ENCODE results near the gene CACNA1H.

Gene CACNA1H

GRCh38 chr16:1141191-1141590, 11.7 kb upstream of the CACNA1H start:
- no peak for FAIRE-seq
- DNase-seq (ENCODE audit: insufficient read length, low spot score): no peak
- TF ChIP-seq, protein P1, sequence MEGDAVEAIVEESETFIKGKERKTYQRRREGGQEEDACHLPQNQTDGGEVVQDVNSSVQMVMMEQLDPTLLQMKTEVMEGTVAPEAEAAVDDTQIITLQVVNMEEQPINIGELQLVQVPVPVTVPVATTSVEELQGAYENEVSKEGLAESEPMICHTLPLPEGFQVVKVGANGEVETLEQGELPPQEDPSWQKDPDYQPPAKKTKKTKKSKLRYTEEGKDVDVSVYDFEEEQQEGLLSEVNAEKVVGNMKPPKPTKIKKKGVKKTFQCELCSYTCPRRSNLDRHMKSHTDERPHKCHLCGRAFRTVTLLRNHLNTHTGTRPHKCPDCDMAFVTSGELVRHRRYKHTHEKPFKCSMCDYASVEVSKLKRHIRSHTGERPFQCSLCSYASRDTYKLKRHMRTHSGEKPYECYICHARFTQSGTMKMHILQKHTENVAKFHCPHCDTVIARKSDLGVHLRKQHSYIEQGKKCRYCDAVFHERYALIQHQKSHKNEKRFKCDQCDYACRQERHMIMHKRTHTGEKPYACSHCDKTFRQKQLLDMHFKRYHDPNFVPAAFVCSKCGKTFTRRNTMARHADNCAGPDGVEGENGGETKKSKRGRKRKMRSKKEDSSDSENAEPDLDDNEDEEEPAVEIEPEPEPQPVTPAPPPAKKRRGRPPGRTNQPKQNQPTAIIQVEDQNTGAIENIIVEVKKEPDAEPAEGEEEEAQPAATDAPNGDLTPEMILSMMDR (IDR thresholded peaks at IDR 0.05; ENCODE audit: insufficient read depth, missing control alignments): no peak

DNA sequence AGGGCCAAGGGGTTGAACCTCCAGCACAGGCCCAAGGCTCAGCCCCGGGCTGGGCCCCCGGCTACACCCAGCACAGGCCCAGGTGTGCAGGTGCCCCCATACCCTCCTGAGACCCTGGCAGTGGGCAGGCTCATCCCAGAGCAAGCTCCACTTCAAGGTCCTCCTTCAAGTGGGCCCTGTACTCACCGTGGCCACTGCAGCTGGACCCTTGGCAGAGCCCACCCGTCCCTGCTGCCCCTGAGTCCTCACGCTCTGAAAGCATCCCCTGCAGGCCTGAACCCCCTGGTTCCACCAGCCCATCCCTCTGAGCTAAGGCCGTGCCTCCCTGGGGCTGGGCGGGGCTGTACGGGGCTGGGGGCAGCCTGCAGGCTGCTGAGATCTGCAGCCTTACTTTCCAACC, 11.2 kb upstream of the CACNA1H start:
- TF ChIP-seq, protein P1 (IDR thresholded peaks at IDR 0.05; ENCODE audit: insufficient read depth, missing control alignments): no peak
- DNase-seq (ENCODE audit: insufficient read length, low spot score): no peak
- no peak for FAIRE-seq

- DNase-seq (ENCODE audit: insufficient read length, low spot score): no peak
- FAIRE-seq: no peak
- TF ChIP-seq, protein P1 (IDR thresholded peaks at IDR 0.05; ENCODE audit: insufficient read depth, missing control alignments): no peak
These were observed 10.0 kb upstream of the CACNA1H start for GRCh38 chr16:1142911-1143310.

- FAIRE-seq: no peak
- DNase-seq (ENCODE audit: insufficient read length, low spot score): no peak
- TF ChIP-seq, protein P1 (IDR thresholded peaks at IDR 0.05; ENCODE audit: insufficient read depth, missing control alignments): no peak
These were observed 9.0 kb upstream of the CACNA1H start for GRCh38 chr16:1143761-1144450.

DNA sequence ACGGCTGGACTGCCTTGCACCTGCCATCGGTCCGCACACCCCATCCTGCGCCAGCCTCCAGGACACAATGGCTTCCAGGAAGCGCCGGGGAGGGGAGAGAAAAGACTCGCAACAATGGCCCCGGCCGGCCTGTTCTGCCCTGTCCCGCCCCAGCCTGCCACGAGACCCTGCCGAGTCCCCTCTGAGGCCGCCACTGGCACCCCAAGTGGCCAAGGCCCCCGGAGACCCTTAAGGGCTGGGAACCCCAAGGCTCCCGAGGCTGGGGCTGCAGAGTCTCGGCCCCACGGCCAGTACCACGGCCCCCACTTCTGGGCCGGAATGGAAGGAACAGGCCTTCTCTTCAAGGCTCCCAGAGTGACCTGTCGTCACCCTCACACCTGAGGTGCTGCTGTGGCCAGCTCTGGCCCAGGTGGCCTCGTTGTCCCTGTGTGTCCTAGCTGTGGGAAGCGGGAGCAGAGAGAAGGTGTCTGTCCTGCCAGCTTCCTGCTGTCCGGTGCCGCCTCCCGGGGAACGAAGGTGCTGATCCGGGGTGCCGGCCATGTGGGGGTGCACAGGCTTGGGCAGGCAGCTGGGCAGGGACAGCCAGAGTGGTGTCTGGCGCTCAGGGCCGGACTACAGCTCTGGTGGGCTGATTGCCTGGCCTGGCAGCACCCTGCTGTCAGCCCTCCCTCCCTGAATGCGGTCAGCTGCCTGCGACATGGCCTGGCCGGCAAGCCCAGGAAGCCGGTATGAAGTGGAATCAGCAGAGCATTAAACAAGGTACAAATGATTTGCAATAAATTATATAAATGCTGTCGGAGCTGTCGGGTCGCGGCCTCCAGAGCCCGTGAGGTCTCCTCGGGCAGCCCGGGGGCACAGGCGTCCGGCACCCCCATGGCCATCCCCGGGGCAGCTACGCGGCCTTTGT, 8.2 kb upstream of the CACNA1H start:
- no peak for DNase-seq (ENCODE audit: insufficient read length, low spot score)
- no peak for FAIRE-seq
- TF ChIP-seq, protein P1 (IDR thresholded peaks at IDR 0.05; ENCODE audit: insufficient read depth, missing control alignments): no peak

DNA sequence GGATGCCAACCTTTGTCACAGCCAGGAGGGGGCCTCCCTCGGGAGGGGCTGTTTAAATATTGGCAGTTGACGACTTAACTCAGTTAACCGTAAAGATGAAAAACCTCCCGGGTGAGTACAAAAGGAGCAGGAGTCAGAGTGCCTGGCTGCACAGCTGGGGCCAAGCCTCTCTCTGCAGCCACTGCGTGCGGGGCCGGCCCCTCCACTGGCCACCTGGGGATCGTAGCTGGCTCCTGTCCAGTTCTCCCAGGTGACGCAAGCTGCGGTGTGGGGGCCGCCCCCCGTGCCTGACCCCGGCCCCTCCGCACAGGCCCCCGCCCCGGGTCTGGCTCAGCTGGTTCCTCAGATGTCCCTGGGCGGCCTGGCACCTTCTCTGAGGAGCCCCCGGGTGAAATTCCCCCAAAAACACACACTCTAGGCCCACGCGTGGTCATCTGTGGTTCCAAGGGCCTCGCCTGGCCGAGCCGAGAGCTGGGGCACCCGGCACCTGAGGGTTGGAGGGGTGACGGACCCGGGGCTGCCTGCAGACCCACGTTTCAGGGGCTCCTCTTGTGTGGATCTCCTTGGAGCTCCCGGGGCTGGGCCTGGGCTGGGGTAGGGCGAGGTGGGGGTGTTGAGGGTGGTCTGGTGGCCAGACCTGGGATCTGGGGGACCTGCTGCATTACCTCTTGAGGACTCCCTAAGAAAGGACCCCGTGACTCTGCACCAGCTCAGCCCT, 7.4 kb upstream of the CACNA1H start:
- TF ChIP-seq, protein P1 (IDR thresholded peaks at IDR 0.05; ENCODE audit: insufficient read depth, missing control alignments): no peak
- DNase-seq (ENCODE audit: insufficient read length, low spot score) (no peak), FAIRE-seq (no peak)

Data from D721Med (cell line).